ENCODE results near the gene PPM1H. TPM values are rescaled to one million over a fixed set of nuclear protein-coding genes. Genes with fewer than 3 reads are reported as not detected.

The PPM1H gene
- total and polyA plus RNA-seq, 2 of the 8 experiments (the other 6 are each of a cell fraction or from before 2014, with no cell fraction given), result 16.4 to 36.1 TPM

DNA sequence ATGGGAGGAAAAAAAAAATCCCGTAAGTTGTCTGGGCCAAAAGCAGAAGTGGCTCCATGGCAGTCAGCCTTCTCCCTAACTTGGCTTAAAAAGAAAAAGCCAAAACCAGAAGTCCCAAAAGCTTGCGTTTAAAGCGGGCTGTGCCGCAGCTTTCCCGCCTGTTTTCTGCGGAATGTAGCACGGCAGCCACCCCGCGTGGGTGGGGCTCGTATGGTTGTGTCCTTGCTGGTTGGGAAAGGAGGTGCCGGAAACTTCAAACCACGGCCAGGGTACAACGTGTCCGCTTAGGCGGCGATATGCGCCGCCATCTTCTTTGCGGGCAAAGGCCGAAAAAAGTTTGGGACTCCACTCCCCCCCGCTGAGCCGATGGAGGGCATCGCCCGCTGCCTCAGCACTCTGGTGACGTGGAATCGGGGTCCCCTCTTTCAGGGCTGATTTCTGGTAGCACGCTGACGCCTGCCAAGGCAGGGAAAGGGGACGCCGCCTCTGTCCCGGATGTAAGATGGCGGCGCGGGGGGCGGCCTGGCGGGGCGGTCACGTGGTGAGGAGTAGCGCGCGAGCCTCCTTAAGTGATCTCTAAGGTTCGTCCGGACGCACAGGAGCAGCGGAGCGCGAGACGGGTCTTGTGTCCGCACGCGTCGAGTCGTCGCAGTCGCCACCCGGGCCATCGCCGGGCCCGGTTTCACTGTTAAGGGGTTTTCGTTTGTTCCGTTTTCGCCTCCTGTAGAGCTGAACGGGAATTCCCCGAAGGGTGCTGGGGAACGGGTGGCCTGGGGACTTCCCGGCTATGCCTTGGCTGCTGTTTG lies 332.5 kb downstream of the PPM1H start (continued):
- TF ChIP-seq, protein P1, sequence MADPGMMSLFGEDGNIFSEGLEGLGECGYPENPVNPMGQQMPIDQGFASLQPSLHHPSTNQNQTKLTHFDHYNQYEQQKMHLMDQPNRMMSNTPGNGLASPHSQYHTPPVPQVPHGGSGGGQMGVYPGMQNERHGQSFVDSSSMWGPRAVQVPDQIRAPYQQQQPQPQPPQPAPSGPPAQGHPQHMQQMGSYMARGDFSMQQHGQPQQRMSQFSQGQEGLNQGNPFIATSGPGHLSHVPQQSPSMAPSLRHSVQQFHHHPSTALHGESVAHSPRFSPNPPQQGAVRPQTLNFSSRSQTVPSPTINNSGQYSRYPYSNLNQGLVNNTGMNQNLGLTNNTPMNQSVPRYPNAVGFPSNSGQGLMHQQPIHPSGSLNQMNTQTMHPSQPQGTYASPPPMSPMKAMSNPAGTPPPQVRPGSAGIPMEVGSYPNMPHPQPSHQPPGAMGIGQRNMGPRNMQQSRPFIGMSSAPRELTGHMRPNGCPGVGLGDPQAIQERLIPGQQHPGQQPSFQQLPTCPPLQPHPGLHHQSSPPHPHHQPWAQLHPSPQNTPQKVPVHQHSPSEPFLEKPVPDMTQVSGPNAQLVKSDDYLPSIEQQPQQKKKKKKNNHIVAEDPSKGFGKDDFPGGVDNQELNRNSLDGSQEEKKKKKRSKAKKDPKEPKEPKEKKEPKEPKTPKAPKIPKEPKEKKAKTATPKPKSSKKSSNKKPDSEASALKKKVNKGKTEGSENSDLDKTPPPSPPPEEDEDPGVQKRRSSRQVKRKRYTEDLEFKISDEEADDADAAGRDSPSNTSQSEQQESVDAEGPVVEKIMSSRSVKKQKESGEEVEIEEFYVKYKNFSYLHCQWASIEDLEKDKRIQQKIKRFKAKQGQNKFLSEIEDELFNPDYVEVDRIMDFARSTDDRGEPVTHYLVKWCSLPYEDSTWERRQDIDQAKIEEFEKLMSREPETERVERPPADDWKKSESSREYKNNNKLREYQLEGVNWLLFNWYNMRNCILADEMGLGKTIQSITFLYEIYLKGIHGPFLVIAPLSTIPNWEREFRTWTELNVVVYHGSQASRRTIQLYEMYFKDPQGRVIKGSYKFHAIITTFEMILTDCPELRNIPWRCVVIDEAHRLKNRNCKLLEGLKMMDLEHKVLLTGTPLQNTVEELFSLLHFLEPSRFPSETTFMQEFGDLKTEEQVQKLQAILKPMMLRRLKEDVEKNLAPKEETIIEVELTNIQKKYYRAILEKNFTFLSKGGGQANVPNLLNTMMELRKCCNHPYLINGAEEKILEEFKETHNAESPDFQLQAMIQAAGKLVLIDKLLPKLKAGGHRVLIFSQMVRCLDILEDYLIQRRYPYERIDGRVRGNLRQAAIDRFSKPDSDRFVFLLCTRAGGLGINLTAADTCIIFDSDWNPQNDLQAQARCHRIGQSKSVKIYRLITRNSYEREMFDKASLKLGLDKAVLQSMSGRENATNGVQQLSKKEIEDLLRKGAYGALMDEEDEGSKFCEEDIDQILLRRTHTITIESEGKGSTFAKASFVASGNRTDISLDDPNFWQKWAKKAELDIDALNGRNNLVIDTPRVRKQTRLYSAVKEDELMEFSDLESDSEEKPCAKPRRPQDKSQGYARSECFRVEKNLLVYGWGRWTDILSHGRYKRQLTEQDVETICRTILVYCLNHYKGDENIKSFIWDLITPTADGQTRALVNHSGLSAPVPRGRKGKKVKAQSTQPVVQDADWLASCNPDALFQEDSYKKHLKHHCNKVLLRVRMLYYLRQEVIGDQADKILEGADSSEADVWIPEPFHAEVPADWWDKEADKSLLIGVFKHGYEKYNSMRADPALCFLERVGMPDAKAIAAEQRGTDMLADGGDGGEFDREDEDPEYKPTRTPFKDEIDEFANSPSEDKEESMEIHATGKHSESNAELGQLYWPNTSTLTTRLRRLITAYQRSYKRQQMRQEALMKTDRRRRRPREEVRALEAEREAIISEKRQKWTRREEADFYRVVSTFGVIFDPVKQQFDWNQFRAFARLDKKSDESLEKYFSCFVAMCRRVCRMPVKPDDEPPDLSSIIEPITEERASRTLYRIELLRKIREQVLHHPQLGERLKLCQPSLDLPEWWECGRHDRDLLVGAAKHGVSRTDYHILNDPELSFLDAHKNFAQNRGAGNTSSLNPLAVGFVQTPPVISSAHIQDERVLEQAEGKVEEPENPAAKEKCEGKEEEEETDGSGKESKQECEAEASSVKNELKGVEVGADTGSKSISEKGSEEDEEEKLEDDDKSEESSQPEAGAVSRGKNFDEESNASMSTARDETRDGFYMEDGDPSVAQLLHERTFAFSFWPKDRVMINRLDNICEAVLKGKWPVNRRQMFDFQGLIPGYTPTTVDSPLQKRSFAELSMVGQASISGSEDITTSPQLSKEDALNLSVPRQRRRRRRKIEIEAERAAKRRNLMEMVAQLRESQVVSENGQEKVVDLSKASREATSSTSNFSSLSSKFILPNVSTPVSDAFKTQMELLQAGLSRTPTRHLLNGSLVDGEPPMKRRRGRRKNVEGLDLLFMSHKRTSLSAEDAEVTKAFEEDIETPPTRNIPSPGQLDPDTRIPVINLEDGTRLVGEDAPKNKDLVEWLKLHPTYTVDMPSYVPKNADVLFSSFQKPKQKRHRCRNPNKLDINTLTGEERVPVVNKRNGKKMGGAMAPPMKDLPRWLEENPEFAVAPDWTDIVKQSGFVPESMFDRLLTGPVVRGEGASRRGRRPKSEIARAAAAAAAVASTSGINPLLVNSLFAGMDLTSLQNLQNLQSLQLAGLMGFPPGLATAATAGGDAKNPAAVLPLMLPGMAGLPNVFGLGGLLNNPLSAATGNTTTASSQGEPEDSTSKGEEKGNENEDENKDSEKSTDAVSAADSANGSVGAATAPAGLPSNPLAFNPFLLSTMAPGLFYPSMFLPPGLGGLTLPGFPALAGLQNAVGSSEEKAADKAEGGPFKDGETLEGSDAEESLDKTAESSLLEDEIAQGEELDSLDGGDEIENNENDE (IDR thresholded peaks at IDR 0.05; ENCODE audit: insufficient replicate concordance, low read length), result no peak
- TF ChIP-seq, protein P2, sequence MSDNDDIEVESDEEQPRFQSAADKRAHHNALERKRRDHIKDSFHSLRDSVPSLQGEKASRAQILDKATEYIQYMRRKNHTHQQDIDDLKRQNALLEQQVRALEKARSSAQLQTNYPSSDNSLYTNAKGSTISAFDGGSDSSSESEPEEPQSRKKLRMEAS (IDR thresholded peaks at IDR 0.05), result peak; percentile 95
- TF ChIP-seq SP4 (IDR thresholded peaks at IDR 0.05; ENCODE audit: low read length) (peak; percentile 82; the same call in 1 of the 2 replicates), ASH2L (IDR thresholded peaks at IDR 0.05; ENCODE audit: low read length) (peak; percentile 88), CBX5 (IDR thresholded peaks at IDR 0.05; ENCODE audit: low read depth, low read length) (no peak), CHD2 (IDR thresholded peaks at IDR 0.05; ENCODE audit: low read length) (peak; percentile 37; the same call in 1 of the 2 replicates)
- TF ChIP-seq, protein P3, sequence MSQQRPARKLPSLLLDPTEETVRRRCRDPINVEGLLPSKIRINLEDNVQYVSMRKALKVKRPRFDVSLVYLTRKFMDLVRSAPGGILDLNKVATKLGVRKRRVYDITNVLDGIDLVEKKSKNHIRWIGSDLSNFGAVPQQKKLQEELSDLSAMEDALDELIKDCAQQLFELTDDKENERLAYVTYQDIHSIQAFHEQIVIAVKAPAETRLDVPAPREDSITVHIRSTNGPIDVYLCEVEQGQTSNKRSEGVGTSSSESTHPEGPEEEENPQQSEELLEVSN (IDR thresholded peaks at IDR 0.05), result peak; percentile 93
- TF ChIP-seq, protein P4, sequence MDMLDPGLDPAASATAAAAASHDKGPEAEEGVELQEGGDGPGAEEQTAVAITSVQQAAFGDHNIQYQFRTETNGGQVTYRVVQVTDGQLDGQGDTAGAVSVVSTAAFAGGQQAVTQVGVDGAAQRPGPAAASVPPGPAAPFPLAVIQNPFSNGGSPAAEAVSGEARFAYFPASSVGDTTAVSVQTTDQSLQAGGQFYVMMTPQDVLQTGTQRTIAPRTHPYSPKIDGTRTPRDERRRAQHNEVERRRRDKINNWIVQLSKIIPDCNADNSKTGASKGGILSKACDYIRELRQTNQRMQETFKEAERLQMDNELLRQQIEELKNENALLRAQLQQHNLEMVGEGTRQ (IDR thresholded peaks at IDR 0.05; ENCODE audit: low read length), result peak; percentile 85
